Vagina (tissue), 2 donors: ENCODE results near the gene STRC. TPM values are rescaled to one million over a fixed set of nuclear protein-coding genes. Genes with fewer than 3 reads are reported as not detected.
"Not testable (repeated sequence)": the region's sequence is repeated elsewhere in the genome, so short reads cannot be mapped to it uniquely, and the experiment has no call there.

ENCODE experiments used
- DNase-seq, 2 donors: peaks; one replicate each; pipeline ENCODE4 v3.0.0-alpha.2; 2017; ENCODE audit errors: extremely low spot score in 2 of 2
- H3K27ac ChIP-seq: fragments of 200-600 bp; sonication (generic); one replicate; pipeline ENCODE4 v1.5.1; 2019
- H3K27me3 ChIP-seq: fragments of 200-600 bp; sonication (generic); one replicate; pipeline ENCODE4 v1.5.1; 2019
- H3K36me3 ChIP-seq, 2 donors: fragments of 200-600 bp; sonication (generic); one replicate each; pipeline ENCODE4 v1.5.1; 2017 to 2019
- H3K4me1 ChIP-seq: fragments of 200-600 bp; sonication (generic); one replicate; pipeline ENCODE4 v1.5.1; 2019
- H3K4me3 ChIP-seq, 2 donors: fragments of 200-600 bp; sonication (generic); 1 replicate in 1 of 2; 2 replicates in 1 of 2; pipeline ENCODE4 v1.5.1; 2016 to 2019
- H3K9me3 ChIP-seq: fragments of 200-600 bp; sonication (generic); one replicate; pipeline ENCODE4 v1.5.1; 2019
- CTCF ChIP-seq, 3 experiments: fragments of 450-650 bp in 2 of 3; fragments of 200-600 bp in 1 of 3; sonication (generic) in 1 of 3; IDR thresholded peaks; one replicate each; pipeline ENCODE4 v1.5.1; 2017 to 2019; ENCODE audit warnings: antibody characterized with exemption in 3 of 3, mild to moderate bottlenecking in 2 of 3, moderate library complexity in 2 of 3
- POLR2A ChIP-seq, 2 donors: fragments of 450-650 bp; IDR thresholded peaks; one replicate each; pipeline ENCODE4 v1.6.1; 2017; ENCODE audit warnings: antibody characterized with exemption in 2 of 2, mild to moderate bottlenecking in 2 of 2, moderate library complexity in 2 of 2
- POLR2AphosphoS5 ChIP-seq, 2 donors: sonication (generic); formaldehyde crosslinking; IDR thresholded peaks; one replicate each; pipeline ENCODE4 v1.9.0; 2017; ENCODE audit warnings: antibody characterized with exemption in 2 of 2, mild to moderate bottlenecking in 2 of 2, low read depth in 1 of 2; ENCODE audit not compliant: insufficient read depth in 1 of 2
- intact Hi-C: fragments of 100-400 bp; cut with DNase I; formaldehyde crosslinking; loops from one replicate; pipeline ENCODE4 v1.15.1; 2023
- total RNA-seq: library from RNA; depleted of rRNA; stranded (reverse); fragments of >200 nt; gene quantifications from one replicate; pipeline ENCODE4 v1.2.3, GENCODE V29; 2016

Gene STRC
- total RNA-seq, result 0.74 TPM

- H3K9me3 ChIP-seq, H3K4me1 ChIP-seq, intact Hi-C loops, H3K27me3 ChIP-seq, H3K27ac ChIP-seq, H3K36me3 ChIP-seq, DNase-seq, H3K4me3 ChIP-seq: not testable (repeated sequence)
These were observed at the start of gene STRC for GRCh38 chr15:43618700-43619099. Gene STRC, minus strand, starts transcription at chr15:43618800. Its CDS starts 78 bp downstream, at chr15:43618722.

- H3K27me3 ChIP-seq, DNase-seq, H3K9me3 ChIP-seq, H3K4me3 ChIP-seq, intact Hi-C loops, H3K36me3 ChIP-seq, H3K27ac ChIP-seq, H3K4me1 ChIP-seq: not testable (repeated sequence)
These were observed 47.6 kb upstream of the STRC start for GRCh38 chr15:43666177-43666576.

- H3K27me3 ChIP-seq, DNase-seq, H3K4me3 ChIP-seq, H3K9me3 ChIP-seq, intact Hi-C loops, H3K4me1 ChIP-seq, H3K36me3 ChIP-seq, H3K27ac ChIP-seq: not testable (repeated sequence)
These were observed 44.7 kb upstream of the STRC start for GRCh38 chr15:43663333-43663732.

- DNase-seq, H3K9me3 ChIP-seq, H3K36me3 ChIP-seq, H3K27ac ChIP-seq, H3K27me3 ChIP-seq, H3K4me1 ChIP-seq, H3K4me3 ChIP-seq, intact Hi-C loops: not testable (repeated sequence)
These were observed 43.7 kb upstream of the STRC start for GRCh38 chr15:43662293-43662692.

GRCh38 chr15:43659727-43660126, 41.1 kb upstream of the STRC start:
- H3K9me3 ChIP-seq, H3K4me1 ChIP-seq, DNase-seq, H3K27me3 ChIP-seq, H3K36me3 ChIP-seq, H3K27ac ChIP-seq, intact Hi-C loops, H3K4me3 ChIP-seq: not testable (repeated sequence)

GRCh38 chr15:43649430-43649926, 30.9 kb upstream of the STRC start:
- DNase-seq, H3K9me3 ChIP-seq, intact Hi-C loops, H3K27me3 ChIP-seq, H3K27ac ChIP-seq, H3K4me1 ChIP-seq, H3K4me3 ChIP-seq: not testable (repeated sequence)
- H3K36me3 ChIP-seq, result peaks cover 0 to 21% of the 10 kb centered on the region in 2 donors

GRCh38 chr15:43648649-43649429, 30.2 kb upstream of the STRC start, which contains the start of gene CATSPER2:
Gene CATSPER2, minus strand, starts transcription at chr15:43648844. Its CDS starts 783 bp downstream, at chr15:43648061.
- no peak for DNase-seq
- intact Hi-C loops, result no loop called here
- Histone ChIP-seq H3K36me3 (peaks cover 0 to 21% of the 10 kb centered on the region in 2 donors), H3K27ac (no peak within 1 kb of the TSS), H3K27me3 (no peaks in the 10 kb centered on the region), H3K4me3 (no peak within 1 kb of the TSS), H3K9me3 (no peaks in the 10 kb centered on the region), H3K4me1 (no peaks in the 10 kb centered on the region)
- no peak for TF ChIP-seq POLR2AphosphoS5 (IDR thresholded peaks at IDR 0.05; ENCODE audit: insufficient read depth in 1 of 2, low read depth in 1 of 2)
- no peak for TF ChIP-seq CTCF (IDR thresholded peaks at IDR 0.05)
- TF ChIP-seq POLR2A (IDR thresholded peaks at IDR 0.05), result no peak

GRCh38 chr15:43638464-43639204, 20.0 kb upstream of the STRC start:
- H3K27me3 ChIP-seq, H3K4me3 ChIP-seq, H3K36me3 ChIP-seq, H3K9me3 ChIP-seq, DNase-seq, H3K4me1 ChIP-seq, intact Hi-C loops, H3K27ac ChIP-seq: not testable (repeated sequence)

GRCh38 chr15:43626937-43627336, 8.3 kb upstream of the STRC start:
- DNase-seq, H3K4me3 ChIP-seq, H3K27me3 ChIP-seq, H3K4me1 ChIP-seq, intact Hi-C loops, H3K36me3 ChIP-seq, H3K27ac ChIP-seq, H3K9me3 ChIP-seq: not testable (repeated sequence)
